HG02973 (cell line): Measurements from ENCODE around the gene SH3TC1.

Experiments
- ATAC-seq: cut with Tn5 transposase; IDR thresholded peaks from one replicate; pipeline ENCODE4 v1.9.1; 2021; ENCODE audit warnings: moderate library complexity; ENCODE audit not compliant: unreplicated experiment

The SH3TC1 gene

GRCh38 chr4:8284391-8284790 lies 85.3 kb downstream of the SH3TC1 start:
- ATAC-seq = no peak

DNA sequence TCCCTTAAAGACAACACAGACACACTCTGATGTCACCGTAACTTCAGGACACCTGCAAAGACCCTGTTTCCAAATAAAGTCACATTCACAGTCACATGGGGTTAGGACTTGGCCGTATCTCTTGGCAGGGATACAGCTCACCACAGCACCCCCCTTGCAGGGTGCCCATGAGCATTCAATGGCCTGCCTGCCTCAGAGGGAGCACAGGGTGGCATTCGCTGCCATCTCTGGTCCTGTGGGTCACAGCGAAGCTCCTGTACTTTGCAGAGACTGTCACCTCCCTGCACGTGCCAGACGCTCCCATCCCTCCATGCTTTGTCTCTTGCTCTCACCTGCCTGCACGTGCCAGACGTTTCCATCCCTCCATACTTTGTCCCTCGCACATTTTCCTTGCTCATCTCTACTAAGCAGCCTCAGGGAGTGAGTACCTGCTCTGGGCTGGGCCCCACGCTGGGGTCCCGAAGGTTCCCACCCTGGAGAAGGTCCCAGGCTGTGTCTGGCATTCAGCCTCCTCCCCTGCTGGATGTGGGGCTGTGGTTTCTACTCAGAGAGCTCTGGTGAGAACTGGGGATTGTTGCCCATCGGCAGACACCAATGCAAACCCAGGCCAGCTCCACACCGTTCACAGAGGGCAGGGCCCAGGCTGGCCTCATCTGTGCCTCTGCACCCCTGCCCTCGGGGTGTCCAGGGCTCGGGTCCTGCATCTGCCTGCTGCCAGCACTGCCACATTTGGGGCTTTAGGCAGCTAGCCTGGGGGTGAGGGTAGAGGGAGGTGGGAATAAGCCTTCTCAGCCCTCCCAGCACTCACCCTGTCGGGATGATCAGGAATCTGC lies 86.3 kb downstream of the SH3TC1 start:
- no peak for ATAC-seq

- no peak for ATAC-seq
These were observed 87.1 kb downstream of the SH3TC1 start for GRCh38 chr4:8285976-8286718.

- no peak for ATAC-seq
These were observed 87.7 kb downstream of the SH3TC1 start for GRCh38 chr4:8286719-8287342.

GRCh38 chr4:8287343-8288280 lies 88.5 kb downstream of the SH3TC1 start:
- ATAC-seq = no peak

- no peak for ATAC-seq
These were observed 90.2 kb downstream of the SH3TC1 start for GRCh38 chr4:8289151-8289750.

DNA sequence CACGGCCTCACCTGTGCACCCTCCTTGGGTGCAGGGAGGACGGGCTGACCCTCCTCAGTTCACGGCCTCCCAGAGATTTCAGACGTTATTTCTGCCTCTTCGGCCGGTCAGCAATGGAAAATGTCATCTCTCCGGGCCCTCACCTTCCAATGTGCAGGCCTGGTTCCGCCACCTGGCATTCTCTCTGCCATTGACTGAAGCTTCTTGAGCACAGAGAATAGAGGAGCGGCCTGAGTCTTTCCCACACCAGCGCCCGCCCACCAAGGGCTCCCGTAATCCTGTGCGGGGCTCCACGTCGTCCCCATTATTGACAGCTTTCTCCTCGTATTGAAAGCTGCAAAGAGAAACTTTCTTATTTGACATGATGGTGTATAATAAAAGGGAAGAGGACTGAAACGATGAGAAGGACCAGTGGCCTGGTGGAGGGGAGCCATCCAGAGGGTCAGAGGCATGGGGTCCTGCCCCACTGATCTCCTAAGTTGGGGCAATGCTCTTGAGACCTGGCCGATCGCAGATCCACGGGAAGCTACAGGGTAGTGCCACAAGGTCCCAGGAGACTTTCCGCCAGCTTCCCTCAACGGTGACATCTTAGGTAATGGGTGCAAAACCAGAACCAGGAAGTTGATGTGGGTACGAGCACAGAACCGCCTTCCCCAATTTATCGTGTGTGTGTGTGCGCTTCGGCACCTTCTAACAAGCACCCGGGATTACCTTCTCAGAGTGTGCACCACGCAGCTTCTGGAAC lies 91.0 kb downstream of the SH3TC1 start:
- ATAC-seq = no peak

DNA sequence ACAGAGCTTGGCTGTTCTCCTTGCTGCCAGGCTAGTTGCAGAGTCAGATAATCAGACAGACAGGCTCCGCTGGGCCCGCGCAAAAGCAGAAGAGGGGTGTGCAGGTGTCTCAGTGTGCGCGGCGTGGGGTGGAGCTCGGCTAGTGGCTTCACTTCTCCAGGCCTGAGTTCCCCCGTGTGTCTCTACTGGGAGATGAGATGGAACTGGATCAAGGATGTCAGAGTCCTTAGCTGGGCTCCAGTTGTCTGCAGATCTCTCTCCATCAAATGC lies 91.5 kb downstream of the SH3TC1 start:
- no peak for ATAC-seq
